CD4-positive, alpha-beta T cell treated with Interleukin-1 beta for 1 hour (primary cell): ENCODE measurements around the gene NUTF2.
A peak's percentile ranks its signal among the peaks of the same experiment; 100 is the strongest.
"Not testable (repeated sequence)": the region's sequence is repeated elsewhere in the genome, so short reads cannot be mapped to it uniquely, and the experiment has no call there.

Experiments used
- DNase-seq, 2 donors: peaks; one replicate each; pipeline ENCODE4 v3.0.0-alpha.2; 2020 to 2022

NUTF2 gene

DNA sequence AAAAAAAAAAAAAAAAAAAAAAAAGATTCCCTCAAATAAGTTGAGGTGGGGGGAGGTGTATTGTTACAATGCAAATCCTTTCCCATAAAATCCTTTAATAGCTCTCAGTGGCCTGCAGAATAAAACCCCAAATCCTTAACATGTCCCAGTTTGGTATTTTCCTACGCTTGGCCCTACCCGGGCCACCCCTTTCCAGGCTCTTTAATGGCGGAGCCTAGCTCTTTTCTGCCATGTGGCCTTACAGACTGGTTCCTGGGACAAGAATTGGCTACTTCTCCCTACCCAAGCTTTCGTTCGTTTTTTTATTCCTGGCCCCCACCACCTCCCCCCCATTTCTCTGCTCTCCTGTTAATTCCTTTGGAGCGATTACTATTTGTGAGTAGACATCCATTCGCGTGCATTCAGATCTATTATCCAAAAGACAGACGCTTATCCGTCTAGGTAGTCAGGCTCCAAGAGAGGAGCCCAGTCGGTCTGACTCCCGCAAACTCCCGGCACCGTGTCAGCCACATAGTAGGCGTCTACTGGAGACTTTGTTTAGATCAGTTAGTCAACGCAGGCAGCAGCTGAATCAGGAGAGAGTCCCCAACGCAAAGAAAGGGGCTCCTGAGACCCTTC lies 5.4 kb upstream of the NUTF2 start:
- DNase-seq = no peak

DNA sequence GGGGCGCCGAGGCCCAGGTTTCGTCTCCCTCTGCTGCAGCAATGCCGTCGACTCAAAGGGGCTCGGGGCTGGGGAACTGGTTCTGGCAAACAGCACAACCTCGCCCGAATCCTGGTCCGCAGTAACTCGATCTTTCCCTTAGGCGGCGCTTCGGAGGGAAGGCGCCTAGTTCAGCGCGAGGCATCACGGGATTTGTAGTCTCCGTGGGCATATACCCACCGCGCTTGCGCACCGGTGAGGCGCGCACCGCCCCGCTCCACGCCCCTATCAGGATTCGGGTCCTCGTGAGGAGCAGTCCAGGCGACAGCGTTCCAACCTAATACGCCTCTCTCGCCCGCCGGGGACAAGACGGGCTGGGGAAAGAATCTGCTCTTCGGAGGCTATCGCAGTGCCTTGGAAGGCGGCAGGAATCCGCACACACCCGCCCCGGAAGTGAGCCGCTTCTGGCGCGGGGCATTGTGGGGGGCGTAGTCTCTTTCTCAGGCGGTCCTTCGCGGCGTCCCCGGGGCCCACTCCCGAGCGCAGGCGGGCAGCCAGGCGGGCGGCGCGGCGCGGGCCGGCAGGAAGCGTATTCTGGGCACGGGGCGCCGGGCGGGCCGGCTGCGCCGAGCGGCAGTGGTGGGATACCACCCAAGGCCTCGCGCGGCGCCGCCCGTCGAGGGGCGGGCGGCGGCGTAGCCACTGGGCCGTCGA lies 4.8 kb upstream of the NUTF2 start, which contains the start of gene THAP11:
THAP11 (plus strand) TSS at position 505 of the 693 bp plus-strand sequence. CDS start 235 bp downstream, outside the sequence.
- DNase-seq = peak; percentile 92 to 95

DNA sequence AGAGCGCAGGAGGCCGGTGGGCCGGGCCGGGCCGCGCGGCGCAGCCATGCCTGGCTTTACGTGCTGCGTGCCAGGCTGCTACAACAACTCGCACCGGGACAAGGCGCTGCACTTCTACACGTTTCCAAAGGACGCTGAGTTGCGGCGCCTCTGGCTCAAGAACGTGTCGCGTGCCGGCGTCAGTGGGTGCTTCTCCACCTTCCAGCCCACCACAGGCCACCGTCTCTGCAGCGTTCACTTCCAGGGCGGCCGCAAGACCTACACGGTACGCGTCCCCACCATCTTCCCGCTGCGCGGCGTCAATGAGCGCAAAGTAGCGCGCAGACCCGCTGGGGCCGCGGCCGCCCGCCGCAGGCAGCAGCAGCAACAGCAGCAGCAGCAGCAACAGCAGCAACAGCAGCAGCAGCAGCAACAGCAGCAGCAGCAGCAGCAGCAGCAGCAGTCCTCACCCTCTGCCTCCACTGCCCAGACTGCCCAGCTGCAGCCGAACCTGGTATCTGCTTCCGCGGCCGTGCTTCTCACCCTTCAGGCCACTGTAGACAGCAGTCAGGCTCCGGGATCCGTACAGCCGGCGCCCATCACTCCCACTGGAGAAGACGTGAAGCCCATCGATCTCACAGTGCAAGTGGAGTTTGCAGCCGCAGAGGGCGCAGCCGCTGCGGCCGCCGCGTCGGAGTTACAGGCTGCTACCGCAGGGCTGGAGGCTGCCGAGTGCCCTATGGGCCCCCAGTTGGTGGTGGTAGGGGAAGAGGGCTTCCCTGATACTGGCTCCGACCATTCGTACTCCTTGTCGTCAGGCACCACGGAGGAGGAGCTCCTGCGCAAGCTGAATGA lies 4.0 kb upstream of the NUTF2 start:
- peak; percentile 59 to 66 for DNase-seq

GRCh38 chr16:67843343-67843765 lies 3.4 kb upstream of the NUTF2 start:
- no peak for DNase-seq

- no peak for DNase-seq
Measured at GRCh38 chr16:67844497-67844896, 2.2 kb upstream of the NUTF2 start.

- DNase-seq = no peak
Measured at GRCh38 chr16:67845291-67846062, 1.3 kb upstream of the NUTF2 start.

GRCh38 chr16:67846063-67846319 lies 742 bp upstream of the NUTF2 start:
- DNase-seq = no peak

GRCh38 chr16:67847064-67847861 lies 530 bp downstream of the NUTF2 start, which contains the start of gene CENPT:
TSS of gene CENPT (minus strand) at chr16:67847693. CDS start at chr16:67833859, 13,834 bp downstream.
- DNase-seq = no peak

GRCh38 chr16:67848118-67848517 lies 1.4 kb downstream of the NUTF2 start:
- DNase-seq = no peak

GRCh38 chr16:67853670-67854069 lies 6.9 kb downstream of the NUTF2 start:
- no peak for DNase-seq

DNA sequence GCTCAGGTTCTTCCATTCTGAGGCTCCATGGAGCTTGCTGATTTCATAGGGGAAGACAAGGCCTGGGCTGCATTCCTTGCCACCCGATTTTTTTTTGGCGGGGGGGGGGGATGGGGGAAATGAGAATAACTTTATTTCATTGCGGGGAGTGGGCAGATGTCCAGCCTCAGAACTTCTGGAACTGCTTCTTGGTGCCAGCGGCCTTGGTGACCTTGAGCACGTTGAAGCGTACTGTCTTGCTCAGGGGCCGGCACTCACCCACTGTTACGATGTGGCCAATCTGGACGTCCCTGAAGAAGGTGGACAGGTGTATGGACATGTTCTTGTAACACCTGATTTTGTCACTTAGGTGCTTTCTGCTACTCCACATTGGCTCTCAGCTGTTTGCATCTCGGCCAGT lies 9.1 kb downstream of the NUTF2 start:
- DNase-seq = no peak

DNA sequence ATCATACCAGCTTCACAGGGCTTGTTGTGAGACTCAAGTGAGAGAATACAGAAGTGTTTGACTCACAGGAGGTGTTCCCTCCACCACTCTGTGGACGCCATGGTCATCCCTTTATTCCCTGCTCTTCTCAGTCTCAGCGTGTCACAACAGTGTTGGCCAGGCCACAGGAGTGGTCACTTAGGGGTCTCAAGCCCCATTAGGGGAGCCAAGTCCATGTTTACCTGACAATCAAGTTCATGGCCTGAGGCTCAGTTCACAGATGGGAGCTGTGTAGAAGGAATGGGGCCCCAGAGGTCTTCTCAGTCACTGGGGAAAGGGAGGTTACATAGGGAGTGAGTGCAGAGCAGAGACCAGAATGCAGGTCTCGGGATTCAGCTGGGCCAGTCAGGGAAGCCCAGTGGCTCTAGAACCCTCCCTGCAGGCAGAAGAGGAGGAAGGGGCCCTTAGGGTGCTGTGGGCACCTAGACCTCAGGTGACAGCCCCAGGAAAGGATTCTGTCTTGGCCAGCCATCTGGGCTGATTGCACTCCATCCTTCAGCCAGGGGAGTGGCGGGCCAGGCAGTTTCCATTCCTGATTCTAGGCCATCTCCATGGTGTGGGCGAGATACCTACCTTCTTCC lies 10.3 kb downstream of the NUTF2 start:
- DNase-seq = no peak

DNA sequence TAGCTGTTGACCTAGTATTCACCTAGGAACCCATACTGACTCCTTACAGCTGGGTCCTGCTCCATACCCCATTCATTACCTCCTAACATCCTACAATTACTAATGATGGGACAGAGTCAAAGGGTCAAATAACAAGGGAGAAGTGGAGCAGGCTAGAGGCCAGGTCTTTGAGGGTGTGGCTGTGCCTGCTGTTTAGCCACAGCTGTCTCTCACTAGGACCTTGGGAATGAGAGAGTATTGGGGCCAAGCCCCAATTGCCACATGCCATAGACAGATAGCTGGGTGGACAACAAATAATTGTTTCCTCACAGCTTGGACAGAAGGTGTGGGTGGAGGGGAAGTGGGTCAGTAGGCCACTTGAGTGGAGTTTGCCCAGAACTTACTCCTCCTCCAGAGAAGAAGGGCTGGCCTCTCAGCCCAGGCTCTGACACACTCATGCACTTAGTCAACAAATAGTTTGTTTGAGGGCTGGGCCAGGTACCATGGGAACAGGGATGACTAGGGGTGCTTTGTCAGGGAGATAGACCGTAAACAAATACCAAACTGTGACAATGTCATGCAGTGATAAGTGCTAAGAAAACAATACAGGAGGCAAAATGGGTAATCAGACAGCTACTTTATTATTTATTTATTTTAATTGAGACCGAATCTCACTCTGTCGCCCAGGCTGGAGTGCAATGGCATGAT lies 11.0 kb downstream of the NUTF2 start:
- peak; percentile 42 to 57 for DNase-seq

DNA sequence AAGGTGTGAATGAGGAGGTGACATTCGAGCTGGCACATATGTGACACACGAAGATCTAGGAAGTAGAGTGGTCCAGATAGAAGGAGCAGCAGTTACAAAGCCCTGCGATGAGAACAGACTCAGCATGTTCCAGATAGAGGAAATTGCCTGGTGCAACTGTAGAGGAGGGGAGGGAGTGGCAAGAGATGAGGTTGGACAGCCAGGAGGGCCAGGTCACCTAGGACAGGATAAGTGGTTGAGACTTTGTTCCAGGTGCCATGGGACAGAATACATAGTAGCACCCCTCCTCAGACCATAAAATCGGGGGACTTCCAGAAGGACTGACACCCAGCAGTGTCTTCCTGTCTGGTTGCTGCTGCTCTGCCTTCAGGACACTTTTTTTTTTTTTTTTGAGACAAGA lies 11.8 kb downstream of the NUTF2 start:
- DNase-seq = no peak

- DNase-seq = no peak
Measured at GRCh38 chr16:67860589-67861398, 14.1 kb downstream of the NUTF2 start.

DNA sequence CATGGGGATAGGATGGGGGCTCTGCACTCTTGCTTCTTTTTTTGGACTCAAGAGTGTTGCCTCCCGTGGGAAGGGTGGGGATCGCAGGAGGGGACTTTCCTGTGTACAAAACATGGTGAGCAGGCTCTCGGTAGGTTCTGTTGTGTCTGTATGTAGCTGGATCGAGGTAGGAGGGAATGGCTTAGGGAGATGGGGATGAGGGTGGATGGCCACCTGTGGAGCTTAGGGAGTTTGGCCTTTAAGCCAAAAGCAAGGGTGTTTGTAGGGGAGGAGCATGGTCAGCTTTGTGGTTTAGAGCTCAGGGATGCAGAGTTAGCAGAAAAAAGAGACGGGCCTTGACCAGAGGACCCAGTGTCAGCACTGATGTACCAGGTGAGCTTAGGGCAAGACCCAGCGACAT lies 15.1 kb downstream of the NUTF2 start:
- no peak for DNase-seq

DNA sequence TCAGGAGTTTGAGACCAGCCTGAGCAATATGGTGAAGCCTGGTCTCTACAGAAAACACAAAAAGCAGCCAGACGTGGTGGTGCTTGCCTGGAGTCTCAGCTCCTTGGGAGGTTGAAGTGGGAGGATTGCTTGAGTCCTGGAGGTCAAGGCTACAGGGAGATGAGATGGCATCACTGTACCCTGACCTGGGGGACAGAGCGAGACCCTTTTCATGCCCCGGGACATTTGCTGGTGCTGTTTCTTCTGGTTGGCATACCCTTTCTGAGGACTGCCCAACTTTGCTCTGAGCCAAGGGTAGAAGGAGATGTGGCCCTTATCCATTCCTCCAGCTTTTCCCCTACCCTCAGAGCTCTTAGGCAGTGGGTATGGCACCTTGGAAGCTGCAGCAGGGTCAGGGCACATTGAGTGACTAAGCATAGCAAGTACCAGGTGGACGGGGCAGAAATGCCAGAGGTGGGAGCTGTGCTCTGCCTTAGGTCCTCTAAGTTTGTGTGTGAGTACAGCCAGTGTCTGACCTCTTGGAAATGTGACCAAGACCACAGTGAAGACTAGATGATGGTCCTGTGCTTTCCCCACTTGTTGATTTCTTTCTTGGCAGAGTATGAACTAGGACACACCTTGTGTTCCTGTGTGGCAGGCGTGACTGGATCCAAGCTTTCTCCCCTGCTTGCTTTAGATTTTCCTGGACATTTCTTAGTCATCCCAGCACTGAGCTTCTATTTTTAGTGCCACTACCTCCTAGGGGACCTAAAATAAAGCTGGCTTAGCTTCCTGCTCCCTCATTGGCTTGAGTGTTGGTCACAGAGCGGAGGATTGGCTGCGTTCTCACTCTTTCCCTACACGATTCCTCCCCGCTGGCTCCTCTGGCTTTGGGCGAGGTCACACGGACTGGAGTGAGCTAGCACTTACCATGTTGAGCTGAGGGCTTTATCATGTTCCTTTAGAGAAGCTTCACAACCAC lies 16.2 kb downstream of the NUTF2 start:
- DNase-seq = no peak

DNA sequence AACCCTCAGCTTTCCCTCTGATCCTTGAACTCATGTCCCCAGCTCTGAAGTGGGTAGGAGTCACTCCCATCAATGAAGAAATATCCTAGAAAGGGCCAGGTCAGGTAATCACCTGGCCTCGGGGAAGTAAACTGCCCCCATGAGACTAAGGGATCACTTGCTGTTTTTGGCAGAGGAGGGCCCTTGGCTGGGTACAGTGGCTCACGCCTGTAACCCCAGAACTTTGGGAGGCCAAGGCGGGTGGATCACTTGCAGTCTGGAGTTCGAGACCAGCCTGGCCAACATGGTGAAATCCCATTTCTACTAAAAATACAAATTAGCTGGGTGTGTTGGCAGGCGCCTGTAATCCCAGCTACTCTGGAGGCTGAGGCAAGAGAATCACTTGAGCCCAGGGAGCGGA lies 17.3 kb downstream of the NUTF2 start:
- not testable (repeated sequence) for DNase-seq

GRCh38 chr16:67864594-67864993 lies 17.9 kb downstream of the NUTF2 start:
- DNase-seq = no peak
